Esophagus (tissue), 2 donors: ENCODE measurements around the gene CD84. TPM values are rescaled to one million over a fixed set of nuclear protein-coding genes. Genes with fewer than 3 reads are reported as not detected.
"Not testable (repeated sequence)": the region's sequence is repeated elsewhere in the genome, so short reads cannot be mapped to it uniquely, and the experiment has no call there.

Source experiments
- H3K27ac ChIP-seq, 2 donors: one replicate each; pipeline ENCODE4 v1.5.1; 2013; ENCODE audit warnings: low read depth in 2 of 2, mild to moderate bottlenecking in 2 of 2, inconsistent platforms in 1 of 2, low read length in 1 of 2, moderate library complexity in 1 of 2
- H3K27me3 ChIP-seq, 2 donors: one replicate each; pipeline ENCODE4 v1.6.1; 2013; ENCODE audit warnings: low read length in 2 of 2, control low read depth in 1 of 2, mild to moderate bottlenecking in 1 of 2; ENCODE audit not compliant: insufficient read depth in 2 of 2, control insufficient read depth in 1 of 2
- H3K36me3 ChIP-seq, 2 donors: one replicate each; pipeline ENCODE4 v1.6.1; 2013; ENCODE audit warnings: low read length in 1 of 2; ENCODE audit not compliant: control insufficient read depth in 2 of 2, insufficient read depth in 2 of 2
- H3K4me1 ChIP-seq, 2 donors: one replicate each; pipeline ENCODE4 v1.6.1; 2013; ENCODE audit warnings: low read length in 1 of 2; ENCODE audit not compliant: control insufficient read depth in 2 of 2, insufficient read depth in 2 of 2
- H3K4me3 ChIP-seq, 2 donors: one replicate each; pipeline ENCODE4 v1.5.1; 2013; ENCODE audit warnings: low read length in 2 of 2, mild to moderate bottlenecking in 2 of 2, low read depth in 1 of 2, moderate library complexity in 1 of 2
- H3K9me3 ChIP-seq, 2 donors: one replicate each; pipeline ENCODE4 v1.6.1; 2013; ENCODE audit warnings: mild to moderate bottlenecking in 2 of 2, low read depth in 1 of 2, low read length in 1 of 2, moderate library complexity in 1 of 2; ENCODE audit not compliant: control insufficient read depth in 2 of 2, insufficient read depth in 1 of 2
- WGBS, 2 donors: extraction: QIAGEN DNeasy Blood & Tissue Kit; methylation state at CpG; one replicate each; pipeline ENCODE4 v1.1.7; 2013; 5-methylcytosine and 5-hydroxymethylcytosine counted together
- polyA plus RNA-seq, 2 donors: library from polyadenylated mRNA; stranded (reverse); fragments of 200-250 nt; gene quantifications; one replicate each; pipeline ENCODE4 v1.2.3, GENCODE V29; 2013
- donor health status: healthy with polysubstance abuse.
- donor health status: Bipolar disorder and iron deficiency.

Gene CD84
- polyA plus RNA-seq, 2 donors, result 0.26 to 0.29 TPM

GRCh38 chr1:160560806-160561205 is 18.5 kb downstream of the CD84 start:
- H3K9me3 ChIP-seq, result no peaks in the 10 kb centered on the region
- no peak overlapping the region for H3K4me3 ChIP-seq
- H3K36me3 ChIP-seq, result no peaks in the 10 kb centered on the region
- no peaks in the 10 kb centered on the region for H3K4me1 ChIP-seq
- no peak overlapping the region for H3K27ac ChIP-seq
- peaks cover 0 to 4% of the 10 kb centered on the region in 2 donors for H3K27me3 ChIP-seq

GRCh38 chr1:160560045-160560705 is 19.1 kb downstream of the CD84 start:
- no peaks in the 10 kb centered on the region for H3K36me3 ChIP-seq
- H3K9me3 ChIP-seq, result no peaks in the 10 kb centered on the region
- H3K4me3 ChIP-seq, result no peak overlapping the region
- no peaks in the 10 kb centered on the region for H3K4me1 ChIP-seq
- WGBS, 2 donors, result 74% methylated on average over 4 of the region's 4 CpGs
- no peak overlapping the region for H3K27ac ChIP-seq
- H3K27me3 ChIP-seq, result peaks cover 0 to 4% of the 10 kb centered on the region in 2 donors

- WGBS, 2 donors, result 54 to 76% methylated on average over 3 of the region's 3 CpGs
- not testable (repeated sequence) for H3K36me3 ChIP-seq, H3K27me3 ChIP-seq, H3K9me3 ChIP-seq, H3K27ac ChIP-seq, H3K4me3 ChIP-seq, H3K4me1 ChIP-seq
Measured at GRCh38 chr1:160559437-160559836, 19.9 kb downstream of the CD84 start.

DNA sequence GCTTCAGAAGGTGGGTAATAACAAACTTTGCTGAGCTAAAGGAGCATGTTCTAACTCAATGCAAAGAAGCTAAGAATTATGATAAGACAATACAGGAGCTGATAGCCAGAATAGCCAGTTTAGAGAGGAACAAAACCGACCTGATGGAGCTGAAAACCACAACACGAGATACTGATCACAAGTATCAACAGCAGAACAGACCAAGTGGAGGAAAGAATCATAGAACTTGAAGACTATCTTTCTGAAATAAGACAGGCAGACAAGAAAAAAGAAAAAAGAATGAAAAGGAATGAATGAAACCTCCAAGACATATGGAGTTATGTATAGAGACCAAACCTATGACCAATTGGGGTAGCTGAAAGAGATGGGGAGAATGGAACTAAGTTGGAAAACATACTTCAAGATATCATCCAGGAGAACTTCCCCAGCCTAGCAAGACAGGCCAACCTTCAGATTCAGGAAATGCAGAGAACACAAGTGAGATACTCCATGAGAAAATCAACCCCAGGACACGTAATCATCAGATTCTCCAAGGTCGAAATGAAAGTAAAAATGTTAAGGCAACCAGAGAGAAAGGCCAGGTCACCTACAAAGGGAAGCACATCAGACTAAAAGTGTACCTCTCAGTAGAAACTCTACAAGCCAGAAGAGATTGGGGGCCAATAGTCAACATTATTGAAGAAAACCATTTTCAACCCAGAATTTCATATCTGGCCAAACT is 20.5 kb downstream of the CD84 start:
- WGBS, 2 donors, result 75% methylated on average over 4 of the region's 4 CpGs
- H3K4me1 ChIP-seq, result no peaks in the 10 kb centered on the region
- no peak overlapping the region for H3K4me3 ChIP-seq
- H3K27me3 ChIP-seq, result peaks cover 0 to 4% of the 10 kb centered on the region in 2 donors
- H3K9me3 ChIP-seq, result no peaks in the 10 kb centered on the region
- no peaks in the 10 kb centered on the region for H3K36me3 ChIP-seq
- no peak overlapping the region for H3K27ac ChIP-seq

- Histone ChIP-seq H3K36me3 (no peaks in the 10 kb centered on the region), H3K4me3 (no peak overlapping the region), H3K4me1 (no peaks in the 10 kb centered on the region), H3K27me3 (peaks cover 0 to 4% of the 10 kb centered on the region in 2 donors), H3K27ac (no peak overlapping the region), H3K9me3 (no peaks in the 10 kb centered on the region)
- WGBS, 2 donors, result 72 to 74% methylated on average over 4 of the region's 4 CpGs
Measured at GRCh38 chr1:160553778-160554177, 25.5 kb downstream of the CD84 start.

GRCh38 chr1:160552425-160552824 is 26.9 kb downstream of the CD84 start:
- Histone ChIP-seq H3K9me3 (no peaks in the 10 kb centered on the region), H3K36me3 (no peaks in the 10 kb centered on the region), H3K4me3 (no peak overlapping the region), H3K27ac (no peak overlapping the region), H3K27me3 (no peaks in the 10 kb centered on the region), H3K4me1 (no peaks in the 10 kb centered on the region)
- 60 to 66% methylated on average over 2 of the region's 2 CpGs for WGBS, 2 donors

DNA sequence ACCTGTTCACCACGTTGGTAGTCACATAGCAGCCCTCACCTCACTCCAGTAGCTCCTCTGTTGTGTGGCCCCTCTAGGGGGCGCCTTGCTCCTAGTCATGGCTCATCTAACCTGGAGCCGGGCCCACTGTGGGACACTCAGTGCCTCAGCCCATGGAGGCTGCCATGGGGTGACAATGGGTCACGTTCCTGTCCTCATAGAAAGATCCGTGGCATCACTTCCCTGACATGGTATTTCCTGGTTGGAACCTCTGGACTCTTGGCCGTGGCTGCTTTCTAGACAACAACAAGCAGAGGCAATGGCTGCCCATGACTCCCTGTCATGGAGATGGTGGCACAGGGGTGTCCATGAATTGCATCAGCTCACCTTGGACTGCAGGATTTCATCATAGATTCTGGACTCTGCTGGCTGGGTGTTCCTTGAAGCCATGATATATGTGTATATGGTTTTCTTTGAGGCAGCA is 28.7 kb downstream of the CD84 start:
- WGBS, 2 donors, result 63 to 67% methylated on average over 6 of the region's 6 CpGs

GRCh38 chr1:160549665-160550006 is 29.7 kb downstream of the CD84 start:
- H3K36me3 ChIP-seq, result no peaks in the 10 kb centered on the region
- no peak overlapping the region for H3K27ac ChIP-seq
- no peaks in the 10 kb centered on the region for H3K27me3 ChIP-seq
- no peaks in the 10 kb centered on the region for H3K4me1 ChIP-seq
- no peak overlapping the region for H3K4me3 ChIP-seq
- 84 to 93% methylated on average over 3 of the region's 3 CpGs for WGBS, 2 donors
- no peaks in the 10 kb centered on the region for H3K9me3 ChIP-seq

More for the DNA sequence above, 28.7 kb downstream of the CD84 start:
- Histone ChIP-seq H3K27ac (no peak overlapping the region), H3K4me1 (no peaks in the 10 kb centered on the region), H3K4me3 (no peak overlapping the region), H3K9me3 (no peaks in the 10 kb centered on the region), H3K27me3 (no peaks in the 10 kb centered on the region), H3K36me3 (no peaks in the 10 kb centered on the region)

DNA sequence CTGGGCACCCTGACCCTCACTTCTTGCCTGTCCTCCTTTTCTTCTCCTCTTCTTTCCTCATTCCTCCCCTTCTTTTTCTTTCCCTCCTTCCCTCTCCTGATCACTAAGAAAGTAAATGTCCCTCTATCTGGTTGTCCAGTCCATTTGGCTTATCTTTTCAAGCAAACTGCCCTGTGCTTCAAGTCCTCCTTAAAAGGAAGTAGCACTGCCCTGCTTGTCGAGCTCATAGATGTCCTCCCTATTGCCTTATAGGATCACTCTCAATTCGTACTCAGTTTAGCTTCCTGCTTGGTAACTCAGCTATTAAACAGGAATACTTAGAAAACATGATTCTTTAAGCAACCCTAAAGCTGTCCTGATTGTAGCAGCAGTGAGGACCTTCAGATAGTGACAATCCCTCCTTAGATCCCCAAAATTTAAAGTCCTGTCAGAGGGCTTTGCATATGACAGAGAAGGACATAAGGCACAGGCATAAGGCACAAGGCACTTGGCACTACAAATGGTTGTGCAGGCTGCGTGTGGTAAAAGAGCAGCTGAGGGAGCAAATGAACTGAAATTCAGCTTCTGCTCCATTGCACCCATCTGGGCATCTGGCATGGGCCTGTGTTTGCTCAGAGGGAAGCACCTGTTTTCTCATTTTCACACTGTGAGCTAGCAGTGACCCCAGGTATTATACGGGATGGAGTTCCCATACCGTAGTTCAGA is 30.2 kb downstream of the CD84 start:
- no peaks in the 10 kb centered on the region for H3K27me3 ChIP-seq
- H3K4me3 ChIP-seq, result no peak overlapping the region
- H3K4me1 ChIP-seq, result no peaks in the 10 kb centered on the region
- no peak overlapping the region for H3K27ac ChIP-seq
- no peaks in the 10 kb centered on the region for H3K36me3 ChIP-seq
- no peaks in the 10 kb centered on the region for H3K9me3 ChIP-seq
- 63 to 67% methylated on average over 5 of the region's 5 CpGs for WGBS, 2 donors
